ENCODE data around the gene P2RX3.
"Not testable (repeated sequence)": the region's sequence is repeated elsewhere in the genome, so short reads cannot be mapped to it uniquely, and the experiment has no call there.

Gene P2RX3

DNA sequence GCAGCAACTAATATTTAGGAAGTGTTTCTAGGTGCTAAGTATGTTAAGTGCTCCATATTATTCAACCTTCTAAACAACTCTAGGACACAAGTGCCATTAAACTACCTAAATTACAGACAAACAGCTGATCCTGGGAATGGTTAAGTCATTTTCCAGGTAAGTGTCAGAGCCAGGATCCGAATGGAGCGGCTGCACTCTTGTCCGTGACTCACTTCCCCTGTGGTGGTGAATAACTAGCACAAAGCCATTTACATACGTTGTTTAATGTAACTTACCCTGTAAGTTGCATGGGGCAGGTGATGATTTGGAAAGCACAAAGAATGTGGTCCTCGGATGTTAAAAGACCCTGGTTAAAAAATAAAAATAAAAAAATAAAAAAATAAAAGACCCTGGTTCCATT lies 61.1 kb downstream of the P2RX3 start:
- TF ChIP-seq, protein P1, sequence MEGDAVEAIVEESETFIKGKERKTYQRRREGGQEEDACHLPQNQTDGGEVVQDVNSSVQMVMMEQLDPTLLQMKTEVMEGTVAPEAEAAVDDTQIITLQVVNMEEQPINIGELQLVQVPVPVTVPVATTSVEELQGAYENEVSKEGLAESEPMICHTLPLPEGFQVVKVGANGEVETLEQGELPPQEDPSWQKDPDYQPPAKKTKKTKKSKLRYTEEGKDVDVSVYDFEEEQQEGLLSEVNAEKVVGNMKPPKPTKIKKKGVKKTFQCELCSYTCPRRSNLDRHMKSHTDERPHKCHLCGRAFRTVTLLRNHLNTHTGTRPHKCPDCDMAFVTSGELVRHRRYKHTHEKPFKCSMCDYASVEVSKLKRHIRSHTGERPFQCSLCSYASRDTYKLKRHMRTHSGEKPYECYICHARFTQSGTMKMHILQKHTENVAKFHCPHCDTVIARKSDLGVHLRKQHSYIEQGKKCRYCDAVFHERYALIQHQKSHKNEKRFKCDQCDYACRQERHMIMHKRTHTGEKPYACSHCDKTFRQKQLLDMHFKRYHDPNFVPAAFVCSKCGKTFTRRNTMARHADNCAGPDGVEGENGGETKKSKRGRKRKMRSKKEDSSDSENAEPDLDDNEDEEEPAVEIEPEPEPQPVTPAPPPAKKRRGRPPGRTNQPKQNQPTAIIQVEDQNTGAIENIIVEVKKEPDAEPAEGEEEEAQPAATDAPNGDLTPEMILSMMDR (conservative IDR thresholded peaks at IDR 0.05) = no peak
- no peak for TF ChIP-seq ZFX (IDR thresholded peaks at IDR 0.05)
- no peak overlapping the region for H3K27ac ChIP-seq

DNA sequence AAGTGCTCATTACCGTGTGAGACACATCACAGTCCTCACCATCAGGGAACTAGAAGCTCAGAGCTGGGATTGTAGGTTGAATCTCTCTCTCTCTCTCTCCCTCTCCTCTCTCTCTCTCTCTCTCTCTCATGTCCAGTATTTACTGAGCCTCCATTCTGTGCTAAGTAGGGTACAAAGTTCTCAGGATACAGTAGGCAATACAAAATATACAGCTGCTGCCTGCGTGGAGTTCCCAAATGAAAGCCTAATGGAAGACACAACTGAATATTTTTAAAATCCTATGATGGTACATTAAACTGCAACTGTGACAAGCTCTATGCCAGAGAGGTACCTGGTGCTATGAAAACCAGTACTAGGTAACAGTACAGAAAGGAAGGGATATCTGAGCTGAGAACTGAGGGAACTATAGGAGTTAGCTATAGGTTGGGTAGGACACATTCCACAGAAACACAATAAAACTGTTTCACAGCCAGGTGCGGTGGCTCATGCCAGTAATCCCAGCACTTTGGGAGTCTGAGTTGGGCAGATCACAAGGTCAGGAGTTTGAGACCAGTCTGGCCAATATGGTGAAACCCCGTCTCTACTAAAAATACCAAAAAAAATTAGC lies 61.9 kb downstream of the P2RX3 start:
- H3K27ac ChIP-seq = no peak overlapping the region
- no peak for TF ChIP-seq ZFX (IDR thresholded peaks at IDR 0.05)
- TF ChIP-seq, protein P1 (conservative IDR thresholded peaks at IDR 0.05) = no peak

DNA sequence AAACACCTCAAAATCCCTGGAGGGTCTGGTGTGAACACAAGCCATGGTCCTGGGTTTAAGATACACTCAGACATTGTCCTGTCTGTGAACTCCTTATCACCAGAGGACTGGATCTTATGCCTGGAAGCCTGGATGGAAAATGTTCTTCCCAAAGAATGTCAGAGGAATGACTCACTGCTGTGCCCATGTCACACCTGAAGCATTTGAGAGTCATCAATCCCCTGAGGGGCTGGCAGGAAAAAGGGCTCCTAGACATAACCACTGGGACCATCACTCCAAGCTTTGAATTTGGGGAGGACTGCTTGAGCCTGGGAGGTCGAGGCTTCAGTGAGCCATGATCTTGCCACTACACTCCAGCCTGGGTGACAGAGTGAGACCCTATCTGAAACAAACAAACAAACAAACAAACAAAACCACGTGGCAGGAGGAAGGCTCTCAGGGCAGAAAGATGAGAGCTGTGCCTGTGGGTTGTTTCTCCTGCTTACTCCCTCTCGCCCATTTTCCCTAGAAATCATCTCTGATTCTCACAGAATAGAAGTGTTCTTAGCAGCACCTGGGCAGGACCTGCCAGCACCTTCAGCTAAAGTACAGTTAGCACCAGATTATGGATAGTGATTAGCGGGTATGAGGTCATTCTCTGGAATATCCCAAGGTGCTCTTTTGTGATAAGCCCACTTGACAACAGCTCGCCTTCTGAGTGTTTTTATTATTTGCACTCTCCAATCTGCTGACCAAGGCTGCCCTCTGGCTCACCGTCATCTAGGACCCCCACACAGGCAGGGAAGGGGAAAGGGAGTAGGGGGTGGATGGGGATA lies 64.2 kb downstream of the P2RX3 start:
- no peak overlapping the region for H3K27ac ChIP-seq
- TF ChIP-seq ZFX (IDR thresholded peaks at IDR 0.05) = no peak
- TF ChIP-seq, protein P1 (conservative IDR thresholded peaks at IDR 0.05) = no peak

DNA sequence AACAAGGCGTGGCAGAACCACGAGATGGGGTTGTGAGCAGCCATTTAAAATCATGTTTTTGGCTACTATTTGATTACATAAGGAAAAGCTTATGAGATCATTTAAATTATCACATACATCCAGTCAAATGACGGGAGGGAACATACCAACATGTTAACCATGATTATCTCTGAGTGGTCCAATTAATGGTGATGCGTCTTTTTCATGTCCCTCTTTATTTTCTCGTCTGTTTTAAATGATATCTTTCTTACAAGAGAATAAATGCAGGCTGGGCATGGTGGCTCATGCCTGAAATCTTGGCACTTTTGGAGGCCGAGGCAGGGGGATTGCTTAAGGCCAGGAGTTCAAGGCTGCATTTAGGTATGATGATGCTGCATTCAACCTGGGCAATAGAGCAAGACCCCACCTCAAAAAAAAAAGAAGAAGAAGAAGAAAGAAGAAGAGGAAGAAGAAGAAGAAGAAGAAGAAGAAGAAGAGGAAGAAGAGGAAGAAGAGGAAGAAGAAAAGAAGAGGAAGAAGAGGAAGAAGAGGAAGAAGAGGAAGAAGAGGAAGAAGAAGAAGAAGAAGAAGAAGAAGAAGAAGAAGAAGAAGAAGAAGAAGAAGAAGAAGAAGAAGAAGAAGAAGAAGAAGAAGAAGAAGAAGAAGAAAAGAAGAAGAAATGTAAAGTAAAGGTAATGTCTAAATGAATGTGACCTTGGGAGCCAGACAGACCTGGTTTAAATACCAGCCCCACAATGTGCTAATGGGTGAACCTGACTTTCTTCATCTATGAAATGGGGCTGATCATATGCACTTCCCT lies 65.0 kb downstream of the P2RX3 start:
- not testable (repeated sequence) for H3K27ac ChIP-seq

DNA sequence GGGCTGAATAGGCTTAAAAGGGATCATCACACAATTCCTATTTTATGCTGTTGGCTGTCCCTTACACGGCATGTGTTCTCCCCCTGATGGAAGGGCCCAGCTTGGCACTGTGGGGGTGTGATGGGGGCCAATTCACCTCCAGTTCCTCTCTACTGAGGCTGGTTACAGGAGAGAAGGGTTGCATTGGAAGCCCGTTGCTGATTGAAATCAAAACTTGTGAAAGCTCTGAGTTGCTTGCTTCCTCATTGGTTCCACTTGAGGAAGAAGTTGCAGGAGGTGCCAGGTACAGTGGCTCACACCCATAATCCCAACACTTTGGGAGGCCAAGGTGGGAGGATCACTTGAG lies 65.6 kb downstream of the P2RX3 start:
- TF ChIP-seq, protein P1 (conservative IDR thresholded peaks at IDR 0.05) = no peak
- TF ChIP-seq ZFX (IDR thresholded peaks at IDR 0.05) = no peak
- no peak overlapping the region for H3K27ac ChIP-seq

DNA sequence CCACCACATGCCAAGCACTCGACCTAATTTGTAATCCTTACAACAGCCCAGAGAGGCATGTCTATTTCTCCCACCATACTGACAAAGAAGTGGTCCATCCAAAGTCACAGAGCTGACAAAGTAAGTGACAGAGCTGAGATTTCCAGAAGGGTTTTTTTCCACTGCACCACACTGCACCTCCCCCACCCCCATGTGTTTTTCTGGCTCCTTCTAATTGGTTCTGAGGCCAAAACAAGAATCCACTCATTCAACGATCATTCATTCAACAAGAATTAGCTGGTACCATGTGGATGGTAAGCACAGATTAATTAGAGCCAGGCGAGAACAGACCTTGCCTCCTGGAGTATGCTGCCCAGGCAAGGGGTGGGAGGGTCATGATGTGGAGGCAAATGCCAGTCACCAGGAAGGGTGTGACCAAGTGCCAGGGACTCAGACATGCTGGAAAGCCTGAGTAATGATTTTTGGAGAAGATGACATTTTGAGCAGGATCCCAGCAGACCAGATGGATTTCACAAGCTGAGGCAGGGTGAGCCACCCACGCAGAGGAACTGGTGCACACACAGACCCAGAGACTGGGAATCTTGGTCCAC lies 67.2 kb downstream of the P2RX3 start:
- TF ChIP-seq, protein P1 (conservative IDR thresholded peaks at IDR 0.05) = no peak
- TF ChIP-seq ZFX (IDR thresholded peaks at IDR 0.05) = no peak
- no peak overlapping the region for H3K27ac ChIP-seq

DNA sequence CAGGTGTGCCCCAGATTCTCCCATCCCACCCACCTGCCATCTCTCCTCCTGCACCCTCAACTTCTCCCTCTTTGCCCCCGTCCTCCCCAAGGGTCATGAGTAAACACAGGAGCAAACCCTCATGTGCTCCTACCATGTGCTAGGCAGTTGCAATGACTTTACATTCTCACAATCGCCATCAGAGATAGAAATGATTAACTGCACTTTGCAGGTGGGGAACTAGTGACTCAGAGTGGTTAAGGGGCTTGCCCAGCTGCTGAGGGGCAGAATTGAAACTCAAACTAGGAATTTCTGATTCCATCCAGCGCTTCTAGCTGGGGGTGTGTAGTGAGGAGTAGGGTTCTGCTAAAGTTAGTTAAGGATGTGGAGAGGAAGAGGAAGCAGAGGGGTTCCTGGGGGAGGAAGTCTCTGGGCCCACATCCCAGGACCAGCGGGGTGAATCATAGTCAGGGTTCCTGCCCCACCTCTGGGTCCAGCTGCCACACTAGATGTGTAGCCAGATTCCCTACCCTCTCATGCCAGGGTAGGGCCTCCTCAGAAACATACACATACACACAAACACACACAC lies 68.3 kb downstream of the P2RX3 start:
- TF ChIP-seq, protein P1 (conservative IDR thresholded peaks at IDR 0.05) = no peak
- no peak for TF ChIP-seq ZFX (IDR thresholded peaks at IDR 0.05)
- H3K27ac ChIP-seq = no peak overlapping the region

Data from C4-2B (cell line).